Measurements from ENCODE around the gene ECSIT.

The ECSIT gene

DNA sequence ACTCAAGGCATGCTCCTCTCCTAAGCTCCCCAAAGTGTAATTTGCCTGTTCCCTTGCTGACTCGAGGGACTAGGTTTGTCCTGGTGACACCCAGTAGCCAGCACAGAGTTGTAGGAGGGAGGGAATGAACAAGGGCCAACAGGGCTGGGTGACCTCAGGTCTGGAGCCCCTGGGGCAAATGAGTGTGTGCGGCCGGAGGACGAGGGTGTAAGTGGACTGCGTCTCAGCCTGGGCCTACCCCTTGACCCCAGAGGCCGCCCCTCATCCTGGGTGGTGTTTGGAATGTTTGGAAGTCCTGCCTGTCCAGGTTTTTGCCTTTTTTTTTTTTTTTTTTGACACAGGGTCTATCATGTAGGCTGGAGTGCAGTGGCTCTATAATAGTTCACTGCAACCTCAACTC lies 22.0 kb downstream of the ECSIT start:
- TF ChIP-seq, protein P1, sequence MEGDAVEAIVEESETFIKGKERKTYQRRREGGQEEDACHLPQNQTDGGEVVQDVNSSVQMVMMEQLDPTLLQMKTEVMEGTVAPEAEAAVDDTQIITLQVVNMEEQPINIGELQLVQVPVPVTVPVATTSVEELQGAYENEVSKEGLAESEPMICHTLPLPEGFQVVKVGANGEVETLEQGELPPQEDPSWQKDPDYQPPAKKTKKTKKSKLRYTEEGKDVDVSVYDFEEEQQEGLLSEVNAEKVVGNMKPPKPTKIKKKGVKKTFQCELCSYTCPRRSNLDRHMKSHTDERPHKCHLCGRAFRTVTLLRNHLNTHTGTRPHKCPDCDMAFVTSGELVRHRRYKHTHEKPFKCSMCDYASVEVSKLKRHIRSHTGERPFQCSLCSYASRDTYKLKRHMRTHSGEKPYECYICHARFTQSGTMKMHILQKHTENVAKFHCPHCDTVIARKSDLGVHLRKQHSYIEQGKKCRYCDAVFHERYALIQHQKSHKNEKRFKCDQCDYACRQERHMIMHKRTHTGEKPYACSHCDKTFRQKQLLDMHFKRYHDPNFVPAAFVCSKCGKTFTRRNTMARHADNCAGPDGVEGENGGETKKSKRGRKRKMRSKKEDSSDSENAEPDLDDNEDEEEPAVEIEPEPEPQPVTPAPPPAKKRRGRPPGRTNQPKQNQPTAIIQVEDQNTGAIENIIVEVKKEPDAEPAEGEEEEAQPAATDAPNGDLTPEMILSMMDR (conservative IDR thresholded peaks at IDR 0.05; ENCODE audit: low read depth, low read length) = no peak
- no peak for DNase-seq (ENCODE audit: low read depth)
- H3K4me3 ChIP-seq (ENCODE audit: low read depth, low read length) = no peak overlapping the region

DNA sequence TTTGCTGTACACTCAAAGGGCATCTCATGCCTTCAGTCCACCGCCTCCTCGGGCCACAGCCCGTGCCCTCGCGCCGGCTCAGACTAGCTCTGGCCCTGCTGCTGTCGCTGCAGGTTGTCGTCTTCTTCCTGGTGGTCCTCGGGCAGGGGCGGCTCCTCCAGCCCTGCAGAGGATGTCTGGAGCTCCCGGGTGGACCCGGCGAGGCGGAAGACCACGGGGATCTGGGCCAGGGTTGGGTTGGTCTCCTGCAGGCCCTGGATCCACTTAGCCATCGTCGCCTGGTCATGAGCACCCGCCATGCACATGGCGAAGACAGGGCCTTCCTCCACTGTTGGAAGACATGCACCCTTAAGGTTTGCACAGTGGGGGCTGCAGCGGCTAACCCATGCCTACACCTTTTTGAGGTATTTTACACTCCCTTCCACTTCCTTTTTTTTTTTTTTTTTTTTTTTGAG lies 22.8 kb downstream of the ECSIT start:
- DNase-seq (ENCODE audit: low read depth) = no peak
- peak overlapping the region; percentile 75 for H3K4me3 ChIP-seq (ENCODE audit: low read depth, low read length)
- TF ChIP-seq, protein P1 (conservative IDR thresholded peaks at IDR 0.05; ENCODE audit: low read depth, low read length) = no peak

DNA sequence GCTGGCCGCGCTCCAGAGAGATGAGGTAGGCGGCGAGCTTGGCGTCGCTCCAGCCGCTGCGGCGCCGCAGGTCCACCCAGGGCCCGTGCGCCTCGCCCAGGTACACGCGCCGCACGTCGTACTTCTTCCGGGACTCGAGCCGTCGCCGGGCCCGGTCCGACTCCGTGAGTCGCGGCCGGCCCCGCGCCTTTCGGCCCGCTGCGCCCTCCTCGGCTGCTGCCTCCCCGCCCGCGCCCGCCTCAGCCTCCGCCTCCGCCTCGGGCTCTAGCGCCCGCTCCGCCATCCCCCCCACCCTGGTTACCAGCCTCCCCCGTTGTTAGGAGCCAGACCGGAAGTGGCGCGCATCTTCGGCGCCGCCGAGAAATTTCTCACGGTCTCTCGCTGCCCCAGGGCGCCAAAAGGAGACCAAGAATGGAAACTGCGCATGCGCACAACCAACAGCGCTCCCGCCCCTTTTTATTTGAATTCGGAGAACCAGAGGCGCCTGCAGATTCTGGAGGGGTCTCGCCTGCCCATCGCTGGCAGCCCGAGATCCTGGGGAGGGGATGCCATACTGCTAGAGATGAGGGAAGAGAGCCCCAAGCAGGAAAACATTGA lies 23.3 kb downstream of the ECSIT start, which contains the start of gene ZNF653:
Gene ZNF653, minus strand, starts transcription at position 336 of the 597 bp plus-strand sequence. Its CDS starts 53 bp downstream, at position 283.
- TF ChIP-seq, protein P1 (conservative IDR thresholded peaks at IDR 0.05; ENCODE audit: low read depth, low read length) = no peak
- peak; percentile 96 for DNase-seq (ENCODE audit: low read depth)
- H3K4me3 ChIP-seq (ENCODE audit: low read depth, low read length) = peak within 1 kb of the TSS; percentile 75

DNA sequence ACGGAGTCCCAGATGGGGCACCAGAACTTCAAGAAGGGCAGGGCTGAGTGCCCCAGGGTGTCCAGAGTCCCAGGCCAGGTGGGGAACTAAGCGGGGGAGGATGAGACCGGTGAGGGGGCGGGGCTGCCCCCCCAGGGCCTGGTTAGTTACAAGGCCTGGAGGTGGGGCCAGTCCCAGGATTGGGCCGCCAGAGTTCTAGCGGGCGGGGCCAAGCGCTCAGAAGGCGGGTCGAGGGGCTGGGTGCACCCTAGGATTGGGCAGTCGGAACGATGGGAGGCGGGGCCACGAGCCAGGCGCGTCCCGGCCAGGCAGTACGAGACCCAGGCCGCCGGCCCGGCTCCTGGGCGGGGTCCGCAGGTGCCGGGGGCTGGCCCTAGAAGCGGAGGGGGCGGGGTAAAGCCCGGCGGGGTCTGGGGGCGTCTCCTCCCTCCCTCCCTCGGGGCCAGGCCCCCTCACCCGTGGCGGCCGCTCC lies 23.9 kb downstream of the ECSIT start:
- peak overlapping the region; percentile 75 for H3K4me3 ChIP-seq (ENCODE audit: low read depth, low read length)
- peak; percentile 96 for DNase-seq (ENCODE audit: low read depth)
- TF ChIP-seq, protein P1 (conservative IDR thresholded peaks at IDR 0.05; ENCODE audit: low read depth, low read length) = no peak

DNA sequence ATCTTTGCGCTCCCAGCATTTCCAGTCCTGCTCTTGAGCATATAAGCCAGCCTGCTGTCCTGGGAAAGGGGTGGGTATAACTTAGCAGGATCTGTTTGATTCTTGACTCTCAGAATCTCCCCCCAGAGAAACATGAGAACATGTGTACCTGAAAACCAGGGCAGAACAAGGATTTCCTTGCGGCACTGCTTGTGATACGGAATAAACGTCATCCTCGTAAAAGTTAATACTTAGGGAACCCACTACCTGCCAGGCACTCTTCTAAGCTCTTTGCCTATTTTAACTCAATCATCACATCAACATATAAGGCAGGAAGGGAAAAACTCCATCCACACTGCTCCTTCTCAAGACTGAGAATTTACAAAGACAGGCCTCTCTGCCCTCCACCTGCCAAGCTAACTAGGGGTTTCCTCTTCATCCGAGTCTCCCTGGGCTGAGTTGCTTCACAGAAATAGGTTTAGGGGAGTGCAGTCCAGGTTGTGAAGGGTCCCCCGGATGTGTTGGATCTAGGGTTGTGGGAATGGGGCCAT lies 24.4 kb downstream of the ECSIT start:
- TF ChIP-seq, protein P1 (conservative IDR thresholded peaks at IDR 0.05; ENCODE audit: low read depth, low read length) = no peak
- peak overlapping the region; percentile 75 for H3K4me3 ChIP-seq (ENCODE audit: low read depth, low read length)
- DNase-seq (ENCODE audit: low read depth) = no peak

DNA sequence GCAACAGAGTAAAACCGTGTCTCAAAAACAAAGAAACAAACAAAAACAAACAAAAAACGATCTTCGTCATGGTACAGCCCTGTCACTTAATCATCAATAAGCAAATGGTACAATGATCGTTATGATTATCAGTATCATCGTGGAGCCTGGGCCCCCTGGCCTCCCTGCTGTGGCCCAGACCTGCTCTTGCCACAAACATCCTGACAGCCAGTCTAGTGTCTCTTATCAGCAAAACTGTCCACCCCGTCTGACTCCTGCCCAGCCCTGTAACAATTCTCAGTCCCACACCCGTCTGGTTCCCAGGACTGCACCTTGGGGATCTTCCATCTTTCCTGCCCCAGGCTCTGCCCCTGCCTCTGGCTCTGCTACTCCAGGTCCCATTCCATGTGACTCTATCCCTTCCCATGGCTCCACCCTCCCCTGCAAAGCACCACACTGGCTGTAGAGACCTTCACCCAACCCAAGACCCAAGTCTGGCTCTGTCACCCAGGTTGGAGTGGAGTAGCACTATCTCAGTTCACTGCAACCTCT lies 29.0 kb downstream of the ECSIT start:
- no peak overlapping the region for H3K4me3 ChIP-seq (ENCODE audit: low read depth, low read length)
- TF ChIP-seq, protein P1 (conservative IDR thresholded peaks at IDR 0.05; ENCODE audit: low read depth, low read length) = no peak
- DNase-seq (ENCODE audit: low read depth) = no peak

Measured in choroid plexus epithelial cell (primary cell).